Endothelial cell (in vitro differentiated cells): ENCODE results near the gene SOX13. TPM values are rescaled to one million over a fixed set of nuclear protein-coding genes. Genes with fewer than 3 reads are reported as not detected.

Experiments used
- DNase-seq: peaks from one replicate; pipeline ENCODE4 v3.0.0; 2021; ENCODE audit warnings: low spot score
- H3K27ac Mint-ChIP-seq: one replicate; pipeline ENCODE4 v1.8.0; 2021; ENCODE audit warnings: mixed read lengths, inconsistent platforms; ENCODE audit not compliant: unreplicated experiment
- H3K27me3 Mint-ChIP-seq: one replicate; pipeline ENCODE4 v1.8.0; 2021; ENCODE audit warnings: mild to moderate bottlenecking, moderate library complexity, mixed read lengths, inconsistent platforms; ENCODE audit not compliant: unreplicated experiment
- H3K36me3 Mint-ChIP-seq: one replicate; pipeline ENCODE4 v1.8.0; 2021; ENCODE audit warnings: mild to moderate bottlenecking, low read depth, mixed read lengths, inconsistent platforms; ENCODE audit not compliant: unreplicated experiment
- H3K4me1 Mint-ChIP-seq: one replicate; pipeline ENCODE4 v1.8.0; 2021; ENCODE audit warnings: mild to moderate bottlenecking, mixed read lengths, inconsistent platforms; ENCODE audit not compliant: unreplicated experiment
- H3K4me3 Mint-ChIP-seq: one replicate; pipeline ENCODE4 v1.8.0; 2021; ENCODE audit warnings: mild to moderate bottlenecking, mixed read lengths, inconsistent platforms; ENCODE audit not compliant: unreplicated experiment
- H3K9me3 Mint-ChIP-seq: one replicate; pipeline ENCODE4 v1.8.0; 2021; ENCODE audit warnings: mixed read lengths, inconsistent platforms; ENCODE audit not compliant: unreplicated experiment
- CTCF ChIP-seq: fragments of 200-600 bp; sonication (generic); IDR thresholded peaks from one replicate; pipeline ENCODE4 v1.5.0; 2021; ENCODE audit warnings: antibody characterized with exemption; ENCODE audit not compliant: unreplicated experiment
- total RNA-seq: library from RNA; stranded (reverse); fragmentation: NEBNext Ultra II Directional; extraction: Animal tissue kit (Norgen Biotek cat#: 25700); gene quantifications from one replicate; pipeline ENCODE4 v1.2.1, GENCODE V29; 2021; ENCODE audit not compliant: unreplicated experiment

The SOX13 gene
- total RNA-seq, 1 donor from 2014 or later, result 107 TPM

- H3K27me3 Mint-ChIP-seq, result no peaks in the 10 kb centered on the region
- DNase-seq, result no peak
- H3K4me1 Mint-ChIP-seq, result peaks cover 56% of the 10 kb centered on the region
- peaks cover 6% of the 10 kb centered on the region for H3K36me3 Mint-ChIP-seq
- peak overlapping the region; percentile 34 for H3K4me3 Mint-ChIP-seq
- no peaks in the 10 kb centered on the region for H3K9me3 Mint-ChIP-seq
- H3K27ac Mint-ChIP-seq, result peak overlapping the region; percentile 34
- TF ChIP-seq CTCF, result no peak
Measured at GRCh38 chr1:204104331-204105130, 31.6 kb downstream of the SOX13 start.

- Mint-ChIP-seq H3K9me3 (no peaks in the 10 kb centered on the region), H3K27ac (peak overlapping the region; percentile 34), H3K36me3 (peaks cover 6% of the 10 kb centered on the region), H3K4me1 (peaks cover 56% of the 10 kb centered on the region), H3K27me3 (no peaks in the 10 kb centered on the region), H3K4me3 (peak overlapping the region; percentile 34)
- DNase-seq, result no peak
- no peak for TF ChIP-seq CTCF
Measured at GRCh38 chr1:204105131-204105515, 32.2 kb downstream of the SOX13 start.

- H3K36me3 Mint-ChIP-seq, result peaks cover 6% of the 10 kb centered on the region
- H3K9me3 Mint-ChIP-seq, result no peaks in the 10 kb centered on the region
- no peak overlapping the region for H3K4me3 Mint-ChIP-seq
- peak overlapping the region; percentile 26 for H3K27ac Mint-ChIP-seq
- TF ChIP-seq CTCF, result no peak
- no peak for DNase-seq
- H3K4me1 Mint-ChIP-seq, result peaks cover 63% of the 10 kb centered on the region
- no peaks in the 10 kb centered on the region for H3K27me3 Mint-ChIP-seq
Measured at GRCh38 chr1:204106825-204107224, 33.9 kb downstream of the SOX13 start.

GRCh38 chr1:204107892-204108291 is 35.0 kb downstream of the SOX13 start:
- Mint-ChIP-seq H3K9me3 (no peaks in the 10 kb centered on the region), H3K27me3 (no peaks in the 10 kb centered on the region), H3K4me1 (peaks cover 58% of the 10 kb centered on the region), H3K36me3 (peaks cover 2% of the 10 kb centered on the region), H3K27ac (no peak overlapping the region), H3K4me3 (no peak overlapping the region)
- no peak for TF ChIP-seq CTCF
- no peak for DNase-seq

- no peaks in the 10 kb centered on the region for H3K36me3 Mint-ChIP-seq
- no peaks in the 10 kb centered on the region for H3K9me3 Mint-ChIP-seq
- H3K4me1 Mint-ChIP-seq, result peaks cover 58% of the 10 kb centered on the region
- no peaks in the 10 kb centered on the region for H3K27me3 Mint-ChIP-seq
- DNase-seq, result peak; percentile 47
- H3K4me3 Mint-ChIP-seq, result peak overlapping the region; percentile 64
- no peak for TF ChIP-seq CTCF
- H3K27ac Mint-ChIP-seq, result peak overlapping the region; percentile 89
Measured at GRCh38 chr1:204108312-204109141, 35.6 kb downstream of the SOX13 start.
